GM12891 (cell line): ENCODE data around the gene OSCP1.
A peak's percentile ranks its signal among the peaks of the same experiment; 100 is the strongest.

ENCODE experiments used
- DNase-seq: peaks from one replicate; pipeline ENCODE4 v3.0.0; 2011; ENCODE audit warnings: low spot score; ENCODE audit not compliant: insufficient read length
- FAIRE-seq: peaks from 2 replicates; lab custom pipeline; 2011; peaks lifted over from hg19 to GRCh38; lab: Jason Lieb, UNC
- PAX5 ChIP-seq: IDR thresholded peaks from 2 replicates; pipeline ENCODE4 v1.6.1; 2011; ENCODE audit warnings: low read length, moderate library complexity, mild to moderate bottlenecking; ENCODE audit not compliant: insufficient read depth, severe bottlenecking
- POLR2A ChIP-seq: IDR thresholded peaks from 2 replicates; pipeline ENCODE4 v1.6.1; 2011; ENCODE audit warnings: low read depth, low read length, control low read depth
- POLR2AphosphoS5 ChIP-seq: IDR thresholded peaks from 2 replicates; pipeline ENCODE4 v1.6.1; 2011; ENCODE audit warnings: low read depth, low read length, control low read depth
- POU2F2 ChIP-seq: IDR thresholded peaks from 2 replicates; pipeline ENCODE4 v1.6.1; 2011; ENCODE audit warnings: low read depth, mild to moderate bottlenecking, control low read depth, low read length, moderate library complexity
- SPI1 ChIP-seq: IDR thresholded peaks from 2 replicates; pipeline ENCODE4 v1.6.1; 2011; ENCODE audit warnings: low read depth, low read length, control low read depth
- TAF1 ChIP-seq: IDR thresholded peaks from 2 replicates; pipeline ENCODE4 v1.6.1; 2011; ENCODE audit warnings: low read depth, low read length, control low read depth

The OSCP1 gene

GRCh38 chr1:36377791-36378492, 72.3 kb downstream of the OSCP1 start:
- no peak for FAIRE-seq
- TF ChIP-seq SPI1 (peak; percentile 15; the same call in 1 of the 2 replicates), POLR2A (no peak), POU2F2 (no peak), PAX5 (no peak), TAF1 (no peak), POLR2AphosphoS5 (no peak)
- DNase-seq, result no peak

GRCh38 chr1:36372617-36373016, 77.6 kb downstream of the OSCP1 start:
- TF ChIP-seq PAX5, result no peak
- TF ChIP-seq POLR2AphosphoS5, result no peak
- TF ChIP-seq POU2F2, result no peak
- no peak for TF ChIP-seq TAF1
- TF ChIP-seq POLR2A, result no peak
- TF ChIP-seq SPI1, result no peak
- no peak for FAIRE-seq
- no peak for DNase-seq

DNA sequence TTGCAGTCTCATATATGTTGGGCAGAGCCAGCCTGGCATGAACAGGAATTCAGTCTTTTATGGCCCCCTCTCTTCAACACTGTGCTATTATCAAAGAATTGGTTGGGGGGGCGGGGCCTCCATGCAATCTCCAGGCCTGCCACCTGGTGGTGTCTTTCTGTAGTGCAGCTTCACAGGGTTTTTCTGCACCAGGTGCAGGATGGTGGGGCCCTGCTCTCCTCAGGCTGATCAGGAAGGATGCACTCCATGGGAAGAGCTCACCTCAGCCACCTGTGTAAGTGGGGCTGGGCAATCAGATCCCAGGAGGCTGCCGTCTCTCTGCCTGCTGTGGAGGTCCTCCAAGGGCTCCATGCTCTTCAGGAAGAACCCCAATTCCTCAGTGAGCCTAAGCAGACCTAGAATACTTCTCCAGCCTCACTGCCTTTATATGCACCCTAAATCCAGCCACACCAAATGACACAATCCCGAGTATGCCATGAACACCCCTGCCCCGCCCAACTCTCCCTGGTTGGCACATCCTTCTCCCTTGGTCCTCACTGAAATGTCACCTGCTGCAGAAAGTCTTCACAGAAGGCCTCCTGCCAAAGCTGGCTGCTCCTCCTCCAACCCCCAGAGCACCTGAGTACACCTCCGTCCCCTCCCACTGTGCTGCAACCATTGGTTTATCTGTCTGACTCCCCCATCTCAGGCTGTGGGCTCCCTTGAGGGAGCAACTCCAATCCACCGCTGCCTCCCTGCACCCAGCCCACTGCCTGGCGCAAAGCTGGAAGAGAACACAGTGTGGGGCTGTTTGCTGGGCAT, 81.0 kb downstream of the OSCP1 start:
- no peak for TF ChIP-seq TAF1
- TF ChIP-seq PAX5, result no peak
- no peak for TF ChIP-seq SPI1
- no peak for TF ChIP-seq POLR2A
- TF ChIP-seq POU2F2, result no peak
- no peak for TF ChIP-seq POLR2AphosphoS5
- FAIRE-seq (peak; percentile 94), DNase-seq (peak; percentile 76)
